Fibroblast of the aortic adventitia (primary cell): ENCODE measurements around the gene EPHA2. TPM values are rescaled to one million over a fixed set of nuclear protein-coding genes. Genes with fewer than 3 reads are reported as not detected.
A peak's percentile ranks its signal among the peaks of the same experiment; 100 is the strongest.

ENCODE experiments used
- DNase-seq: peaks from one replicate; pipeline ENCODE4 v3.0.0-alpha.2; 2010; ENCODE audit warnings: low read depth
- H3K4me3 ChIP-seq: 2 replicates; pipeline ENCODE4 v1.5.1; 2011; ENCODE audit warnings: low read depth, mild to moderate bottlenecking, control low read depth, low read length, moderate library complexity
- total RNA-seq: library from RNA; depleted of rRNA; stranded (reverse); fragments of >200 nt; gene quantifications from 2 replicates; pipeline ENCODE4 v1.2.3, GENCODE V29; 2012; ENCODE audit warnings: low replicate concordance
- TF ChIP-seq, protein P1 (sequence below): IDR thresholded peaks from 2 replicates; pipeline ENCODE4 v1.5.1; 2011; ENCODE audit warnings: mild to moderate bottlenecking, low read length, control low read depth, inconsistent platforms; ENCODE audit not compliant: insufficient read depth

Gene EPHA2
- total RNA-seq, 1 donor, result 7.9 TPM

DNA sequence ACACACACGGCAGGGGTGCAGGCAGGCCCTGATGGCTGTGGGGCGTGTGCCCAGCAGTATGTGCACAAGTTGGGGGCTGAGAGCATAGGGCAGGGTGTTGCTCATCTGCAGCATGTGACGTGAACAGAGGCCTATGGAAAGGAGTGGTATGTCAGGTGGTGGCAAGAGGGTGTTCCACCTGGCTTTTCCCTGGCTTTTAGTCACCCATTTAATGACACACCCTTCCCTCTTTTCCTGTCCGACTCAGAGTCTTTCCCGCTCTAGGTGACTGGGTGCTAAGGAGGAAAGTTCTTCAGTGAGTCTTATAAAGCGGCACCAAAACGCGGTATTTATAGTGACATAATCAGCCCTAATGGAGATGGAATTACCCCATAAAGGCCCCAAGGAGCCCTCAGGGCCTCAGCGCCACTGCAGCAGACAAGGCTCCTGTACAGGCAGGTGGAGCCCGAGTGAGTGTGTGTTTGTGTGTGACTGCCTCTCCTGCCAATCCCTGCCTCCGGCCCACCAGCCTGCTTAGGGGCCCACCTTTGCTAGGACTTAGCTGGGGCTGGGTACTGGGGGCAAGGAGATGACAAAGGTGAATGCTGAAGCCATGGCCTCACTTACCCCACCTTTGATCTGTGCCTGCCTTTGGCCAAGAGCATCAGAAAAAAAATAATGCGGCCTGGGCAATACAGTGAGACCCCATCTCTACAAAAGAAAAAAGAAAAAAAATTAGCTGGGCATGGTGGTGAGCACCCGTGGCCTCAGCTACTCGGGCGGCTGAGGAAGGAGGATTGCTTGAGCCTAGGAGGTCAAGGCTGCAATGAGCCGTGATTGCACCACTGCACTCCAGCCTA, 3.3 kb upstream of the EPHA2 start:
- TF ChIP-seq, protein P1, sequence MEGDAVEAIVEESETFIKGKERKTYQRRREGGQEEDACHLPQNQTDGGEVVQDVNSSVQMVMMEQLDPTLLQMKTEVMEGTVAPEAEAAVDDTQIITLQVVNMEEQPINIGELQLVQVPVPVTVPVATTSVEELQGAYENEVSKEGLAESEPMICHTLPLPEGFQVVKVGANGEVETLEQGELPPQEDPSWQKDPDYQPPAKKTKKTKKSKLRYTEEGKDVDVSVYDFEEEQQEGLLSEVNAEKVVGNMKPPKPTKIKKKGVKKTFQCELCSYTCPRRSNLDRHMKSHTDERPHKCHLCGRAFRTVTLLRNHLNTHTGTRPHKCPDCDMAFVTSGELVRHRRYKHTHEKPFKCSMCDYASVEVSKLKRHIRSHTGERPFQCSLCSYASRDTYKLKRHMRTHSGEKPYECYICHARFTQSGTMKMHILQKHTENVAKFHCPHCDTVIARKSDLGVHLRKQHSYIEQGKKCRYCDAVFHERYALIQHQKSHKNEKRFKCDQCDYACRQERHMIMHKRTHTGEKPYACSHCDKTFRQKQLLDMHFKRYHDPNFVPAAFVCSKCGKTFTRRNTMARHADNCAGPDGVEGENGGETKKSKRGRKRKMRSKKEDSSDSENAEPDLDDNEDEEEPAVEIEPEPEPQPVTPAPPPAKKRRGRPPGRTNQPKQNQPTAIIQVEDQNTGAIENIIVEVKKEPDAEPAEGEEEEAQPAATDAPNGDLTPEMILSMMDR, result no peak
- no peak for DNase-seq
- no peak overlapping the region for H3K4me3 ChIP-seq

DNA sequence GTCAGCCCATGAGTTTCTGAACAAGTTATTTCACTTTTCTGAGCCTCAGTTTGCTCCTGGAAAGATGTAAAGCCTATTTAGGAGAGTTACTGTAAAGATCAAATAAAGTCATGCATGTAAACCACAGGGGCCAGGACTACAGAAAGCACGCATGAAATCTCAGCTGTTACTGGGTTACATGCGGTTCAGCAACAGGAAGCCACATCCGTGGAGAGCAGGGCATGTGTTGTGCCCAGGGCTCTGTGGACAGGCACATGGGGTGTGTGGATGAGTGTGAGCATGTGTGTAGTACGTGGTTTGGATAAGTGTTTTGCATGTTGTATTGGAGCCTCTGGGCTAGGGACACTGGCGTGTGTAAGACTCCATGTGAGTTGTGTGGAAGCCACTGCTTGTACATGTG, 2.2 kb upstream of the EPHA2 start:
- TF ChIP-seq, protein P1, result no peak
- no peak for DNase-seq
- no peak overlapping the region for H3K4me3 ChIP-seq

DNA sequence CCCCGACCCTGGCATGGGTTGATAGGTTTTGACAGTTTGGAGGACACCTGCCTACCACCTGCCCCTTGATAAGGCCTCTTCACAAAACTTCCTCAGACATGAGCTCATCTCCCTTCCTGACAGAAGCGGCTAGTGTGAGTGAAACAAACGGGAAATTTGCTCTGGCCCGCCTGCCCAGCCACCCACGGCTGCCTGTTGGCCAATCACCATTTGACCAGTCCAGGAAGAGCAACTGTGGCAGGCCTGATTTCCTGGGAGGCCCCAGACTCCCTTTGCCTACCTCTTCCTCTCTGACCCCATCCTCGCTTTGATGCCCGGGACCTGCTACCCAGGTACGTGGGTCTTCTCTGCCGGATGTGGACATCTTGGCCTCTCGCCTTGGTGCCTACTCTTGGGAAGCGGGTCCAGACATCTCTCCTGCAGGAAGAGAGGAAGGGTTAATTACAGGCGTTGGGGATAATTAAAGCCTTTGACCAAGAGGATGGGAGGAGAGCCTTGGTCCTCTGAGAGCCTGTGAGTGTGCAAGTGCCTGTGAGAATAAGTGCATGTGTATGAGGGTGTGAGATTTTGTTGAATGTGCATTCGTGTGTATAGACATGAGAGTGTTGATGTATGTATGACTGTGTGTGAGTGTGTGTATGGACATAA, 1.1 kb upstream of the EPHA2 start:
- DNase-seq, result no peak
- no peak overlapping the region for H3K4me3 ChIP-seq
- TF ChIP-seq, protein P1, result no peak

DNA sequence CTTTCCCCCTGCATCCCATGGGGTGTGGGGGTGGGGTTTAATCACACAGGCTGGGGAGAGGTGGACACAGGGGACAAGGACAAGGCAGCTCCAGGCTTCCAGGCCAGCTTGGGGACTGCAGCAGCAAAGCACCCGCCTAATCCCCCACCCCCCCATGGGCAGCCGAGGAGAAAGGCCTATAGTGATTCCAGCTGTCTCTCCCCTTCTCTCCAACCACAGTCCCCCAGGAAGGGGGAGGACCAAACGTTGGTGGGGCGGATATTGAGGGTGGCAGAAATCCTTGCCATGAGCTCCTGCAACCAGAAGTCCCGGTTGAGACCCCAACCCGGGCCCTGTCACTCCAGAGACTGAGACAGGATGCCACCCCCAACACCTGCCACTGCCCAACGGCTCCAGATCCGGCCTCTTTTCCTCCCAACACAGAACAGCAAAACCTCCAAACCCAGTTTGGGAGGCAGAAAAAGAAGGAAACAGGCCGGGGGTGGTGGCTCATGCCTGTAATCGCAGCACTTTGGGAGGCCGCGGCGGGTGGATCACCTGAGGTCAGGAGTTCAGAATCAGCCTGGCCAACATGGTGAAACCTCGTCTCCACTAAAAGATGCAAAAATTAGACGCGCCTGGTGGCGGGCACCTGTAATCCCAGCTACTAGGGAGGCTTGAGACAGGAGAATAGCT, 1.7 kb downstream of the EPHA2 start:
- H3K4me3 ChIP-seq, result peak overlapping the region; percentile 81
- no peak for DNase-seq
- TF ChIP-seq, protein P1, result no peak

DNA sequence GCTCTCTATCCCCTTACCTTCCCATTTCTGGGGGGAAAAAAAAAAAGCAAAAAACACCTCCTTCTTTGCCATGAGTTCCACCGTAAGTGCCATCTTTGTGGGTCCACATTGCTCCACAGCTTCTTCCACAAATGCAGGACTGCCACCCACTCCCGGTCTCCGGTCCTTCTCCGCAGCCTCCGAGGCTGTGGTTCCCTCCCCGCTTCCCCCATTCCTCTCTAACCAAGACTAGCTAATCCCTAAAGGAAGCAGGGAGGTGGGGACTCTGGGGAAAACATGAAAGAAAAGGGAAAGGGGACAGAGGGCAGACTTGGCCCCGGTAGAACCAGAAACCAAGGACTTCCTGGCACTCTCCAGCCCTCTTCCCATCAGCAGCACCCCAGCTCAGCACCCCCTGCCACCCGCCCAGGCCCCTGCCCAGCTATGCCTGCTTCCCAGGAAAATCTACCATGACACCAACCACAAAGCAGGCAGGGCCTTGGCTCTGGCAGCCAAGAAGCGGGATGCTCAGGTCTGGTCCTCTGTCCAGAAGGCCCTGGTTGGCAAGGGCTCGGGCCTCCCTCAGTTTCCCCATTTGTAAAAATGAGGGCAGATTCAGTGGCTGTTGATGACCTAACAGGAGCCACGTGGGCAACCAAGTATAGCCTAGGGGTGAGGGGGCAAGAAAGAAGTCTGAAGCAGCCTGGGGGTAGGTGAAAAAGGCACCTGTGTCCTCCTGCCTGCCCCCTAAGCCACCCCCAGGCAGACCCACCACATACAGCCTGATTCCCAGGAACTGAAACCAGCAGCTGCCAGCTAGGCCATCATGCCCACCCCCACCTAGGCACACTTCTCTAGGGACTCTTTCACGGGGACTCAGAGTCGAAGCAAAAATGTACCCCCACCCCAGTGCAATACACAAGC, 2.5 kb downstream of the EPHA2 start:
- H3K4me3 ChIP-seq, result peak overlapping the region; percentile 81
- no peak for DNase-seq
- TF ChIP-seq, protein P1, result no peak

DNA sequence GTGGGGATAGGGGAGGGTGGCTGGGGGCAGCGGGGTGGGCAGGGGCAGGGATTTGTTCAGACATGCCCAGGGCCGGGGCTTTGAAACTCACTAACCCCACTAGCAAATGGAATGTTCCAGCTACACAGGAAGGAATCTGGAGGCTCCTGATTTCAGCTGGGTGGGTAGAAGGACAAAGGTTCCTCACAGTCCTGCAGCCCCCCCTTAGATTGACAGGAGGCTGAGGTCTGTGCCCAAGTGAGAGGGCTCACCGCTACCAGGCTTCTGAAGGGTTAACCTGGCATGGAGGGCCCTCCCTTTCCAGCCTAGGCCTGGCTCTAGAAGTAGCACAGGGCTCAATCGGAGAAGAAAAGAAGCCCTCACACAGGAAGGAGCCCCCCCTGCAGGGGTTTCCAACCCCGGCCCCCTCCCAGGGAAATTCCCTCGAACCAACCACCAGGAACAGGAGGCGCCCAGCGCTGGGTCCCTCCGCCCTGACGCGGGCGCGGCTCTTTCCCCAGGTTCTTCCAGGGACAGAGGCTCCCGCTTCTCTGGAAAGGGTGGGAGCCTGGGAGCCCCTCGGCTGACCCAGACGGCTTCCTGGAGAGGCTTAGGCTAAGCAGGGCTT, 3.3 kb downstream of the EPHA2 start:
- DNase-seq, result no peak
- TF ChIP-seq, protein P1, result no peak
- no peak overlapping the region for H3K4me3 ChIP-seq
